ENCODE measurements around the gene PLEKHA1. TPM values are rescaled to one million over a fixed set of nuclear protein-coding genes. Genes with fewer than 3 reads are reported as not detected.

Gene PLEKHA1
- total and polyA plus RNA-seq, 2 of the 13 experiments (the other 11 are each of a cell fraction or from before 2014, with no cell fraction given) = 32.2 to 53.3 TPM

DNA sequence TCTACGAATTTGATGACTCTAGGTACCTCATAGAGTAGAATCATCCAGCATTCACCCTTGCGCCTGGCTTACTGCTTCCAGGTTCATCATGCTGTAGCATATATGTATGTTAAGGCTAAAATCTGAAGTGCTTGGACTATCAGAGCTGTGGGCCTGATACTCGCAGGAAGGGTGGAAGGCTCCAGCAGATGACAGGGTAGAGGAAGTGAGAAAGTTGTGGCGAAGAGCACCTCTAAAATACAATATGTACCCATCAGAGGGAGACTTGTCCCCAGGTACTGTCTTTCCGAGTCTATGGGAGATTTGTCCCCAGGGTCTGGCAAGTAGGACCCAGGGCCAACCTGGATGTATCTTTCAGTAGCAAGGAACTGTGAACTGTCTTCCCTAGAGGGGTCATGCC lies 48.1 kb upstream of the PLEKHA1 start:
- ATAC-seq (no peak), DNase-seq (ENCODE audit: low spot score) (no peak), FAIRE-seq (no peak)
- H3K36me3 ChIP-seq (replicated peaks in 1 of 2; ENCODE audit: control insufficient read depth in 1 of 2, insufficient read depth in 2 of 2, low read length in 2 of 2) = no peaks in the 10 kb centered on the region
- intact Hi-C loops (cut with micrococcal nuclease; ENCODE audit: unreplicated experiment) (no loop called here), in situ Hi-C loops (cut with HindIII; ENCODE audit: extremely low pct_ligation_motif_present, low pct_unique_long_range_greater_than_20kb) (no loop called here)
- no peak overlapping the region for H3K4me2 ChIP-seq (ENCODE audit: low read depth, low read length)
- no peaks in the 10 kb centered on the region for H4K20me1 ChIP-seq (ENCODE audit: insufficient read depth, low read length)
- no peak overlapping the region for H3K9ac ChIP-seq (ENCODE audit: insufficient read depth, low read depth, low read length)
- H3K9me3 ChIP-seq (ENCODE audit: low read length) = no peaks in the 10 kb centered on the region
- TF ChIP-seq, protein P1, sequence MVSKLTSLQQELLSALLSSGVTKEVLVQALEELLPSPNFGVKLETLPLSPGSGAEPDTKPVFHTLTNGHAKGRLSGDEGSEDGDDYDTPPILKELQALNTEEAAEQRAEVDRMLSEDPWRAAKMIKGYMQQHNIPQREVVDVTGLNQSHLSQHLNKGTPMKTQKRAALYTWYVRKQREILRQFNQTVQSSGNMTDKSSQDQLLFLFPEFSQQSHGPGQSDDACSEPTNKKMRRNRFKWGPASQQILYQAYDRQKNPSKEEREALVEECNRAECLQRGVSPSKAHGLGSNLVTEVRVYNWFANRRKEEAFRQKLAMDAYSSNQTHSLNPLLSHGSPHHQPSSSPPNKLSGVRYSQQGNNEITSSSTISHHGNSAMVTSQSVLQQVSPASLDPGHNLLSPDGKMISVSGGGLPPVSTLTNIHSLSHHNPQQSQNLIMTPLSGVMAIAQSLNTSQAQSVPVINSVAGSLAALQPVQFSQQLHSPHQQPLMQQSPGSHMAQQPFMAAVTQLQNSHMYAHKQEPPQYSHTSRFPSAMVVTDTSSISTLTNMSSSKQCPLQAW (CRISPR knock-in tag; IDR thresholded peaks at IDR 0.05) = no peak
- TF ChIP-seq ARID2 (CRISPR knock-in tag; IDR thresholded peaks at IDR 0.05; ENCODE audit: borderline replicate concordance) = no peak
- no peak for TF ChIP-seq REL (CRISPR knock-in tag; conservative IDR thresholded peaks at IDR 0.05)
- TF ChIP-seq, protein P2, sequence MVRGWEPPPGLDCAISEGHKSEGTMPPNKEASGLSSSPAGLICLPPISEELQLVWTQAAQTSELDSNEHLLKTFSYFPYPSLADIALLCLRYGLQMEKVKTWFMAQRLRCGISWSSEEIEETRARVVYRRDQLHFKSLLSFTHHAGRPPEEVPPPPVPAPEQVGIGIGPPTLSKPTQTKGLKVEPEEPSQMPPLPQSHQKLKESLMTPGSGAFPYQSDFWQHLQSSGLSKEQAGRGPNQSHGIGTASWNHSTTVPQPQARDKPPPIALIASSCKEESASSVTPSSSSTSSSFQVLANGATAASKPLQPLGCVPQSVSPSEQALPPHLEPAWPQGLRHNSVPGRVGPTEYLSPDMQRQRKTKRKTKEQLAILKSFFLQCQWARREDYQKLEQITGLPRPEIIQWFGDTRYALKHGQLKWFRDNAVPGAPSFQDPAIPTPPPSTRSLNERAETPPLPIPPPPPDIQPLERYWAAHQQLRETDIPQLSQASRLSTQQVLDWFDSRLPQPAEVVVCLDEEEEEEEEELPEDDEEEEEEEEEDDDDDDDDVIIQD (CRISPR knock-in tag; IDR thresholded peaks at IDR 0.05; ENCODE audit: low read depth) = no peak
- no peak for TF ChIP-seq ZNF34 (CRISPR knock-in tag; IDR thresholded peaks at IDR 0.05; ENCODE audit: borderline replicate concordance)
- no peak for TF ChIP-seq NR2F6 (IDR thresholded peaks at IDR 0.05)
- no peak for TF ChIP-seq NR2F6 (CRISPR knock-in tag; IDR thresholded peaks at IDR 0.05)
- no peak for TF ChIP-seq RBM39 (IDR thresholded peaks at IDR 0.05; ENCODE audit: low read depth, low read length, poor library complexity, severe bottlenecking)
- TF ChIP-seq, protein P3, sequence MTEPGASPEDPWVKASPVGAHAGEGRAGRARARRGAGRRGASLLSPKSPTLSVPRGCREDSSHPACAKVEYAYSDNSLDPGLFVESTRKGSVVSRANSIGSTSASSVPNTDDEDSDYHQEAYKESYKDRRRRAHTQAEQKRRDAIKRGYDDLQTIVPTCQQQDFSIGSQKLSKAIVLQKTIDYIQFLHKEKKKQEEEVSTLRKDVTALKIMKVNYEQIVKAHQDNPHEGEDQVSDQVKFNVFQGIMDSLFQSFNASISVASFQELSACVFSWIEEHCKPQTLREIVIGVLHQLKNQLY (CRISPR knock-in tag; IDR thresholded peaks at IDR 0.05) = no peak
- TF ChIP-seq ZNF547 (CRISPR knock-in tag; IDR thresholded peaks at IDR 0.05) = no peak
- TF ChIP-seq KMT2B (CRISPR knock-in tag; IDR thresholded peaks at IDR 0.05) = no peak
- no peak for TF ChIP-seq ZNF615 (CRISPR knock-in tag; IDR thresholded peaks at IDR 0.05; ENCODE audit: borderline replicate concordance)
- TF ChIP-seq ZNF329 (CRISPR knock-in tag; IDR thresholded peaks at IDR 0.05; ENCODE audit: low read depth) = no peak
- TF ChIP-seq GTF2F1 (IDR thresholded peaks at IDR 0.05; ENCODE audit: low read length) = no peak
- TF ChIP-seq, protein P4, sequence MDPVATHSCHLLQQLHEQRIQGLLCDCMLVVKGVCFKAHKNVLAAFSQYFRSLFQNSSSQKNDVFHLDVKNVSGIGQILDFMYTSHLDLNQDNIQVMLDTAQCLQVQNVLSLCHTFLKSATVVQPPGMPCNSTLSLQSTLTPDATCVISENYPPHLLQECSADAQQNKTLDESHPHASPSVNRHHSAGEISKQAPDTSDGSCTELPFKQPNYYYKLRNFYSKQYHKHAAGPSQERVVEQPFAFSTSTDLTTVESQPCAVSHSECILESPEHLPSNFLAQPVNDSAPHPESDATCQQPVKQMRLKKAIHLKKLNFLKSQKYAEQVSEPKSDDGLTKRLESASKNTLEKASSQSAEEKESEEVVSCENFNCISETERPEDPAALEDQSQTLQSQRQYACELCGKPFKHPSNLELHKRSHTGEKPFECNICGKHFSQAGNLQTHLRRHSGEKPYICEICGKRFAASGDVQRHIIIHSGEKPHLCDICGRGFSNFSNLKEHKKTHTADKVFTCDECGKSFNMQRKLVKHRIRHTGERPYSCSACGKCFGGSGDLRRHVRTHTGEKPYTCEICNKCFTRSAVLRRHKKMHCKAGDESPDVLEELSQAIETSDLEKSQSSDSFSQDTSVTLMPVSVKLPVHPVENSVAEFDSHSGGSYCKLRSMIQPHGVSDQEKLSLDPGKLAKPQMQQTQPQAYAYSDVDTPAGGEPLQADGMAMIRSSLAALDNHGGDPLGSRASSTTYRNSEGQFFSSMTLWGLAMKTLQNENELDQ (CRISPR knock-in tag; IDR thresholded peaks at IDR 0.05; ENCODE audit: borderline replicate concordance) = no peak
- TF ChIP-seq RAD51 (IDR thresholded peaks at IDR 0.05; ENCODE audit: borderline replicate concordance) = no peak
- no peak for TF ChIP-seq SRF (IDR thresholded peaks at IDR 0.05; ENCODE audit: low read depth, low read length)
- no peak for TF ChIP-seq KDM3A (CRISPR knock-in tag; IDR thresholded peaks at IDR 0.05; ENCODE audit: low read depth)
- TF ChIP-seq CCAR2 (optimal IDR thresholded peaks at IDR 0.05; ENCODE audit: low read depth, low read length) = no peak
- H3K79me2 ChIP-seq (ENCODE audit: insufficient read depth, low read length) = no peaks in the 10 kb centered on the region
- H3K27ac ChIP-seq (ENCODE audit: extremely low read length, insufficient read depth, low read length) = no peak overlapping the region
- WGBS (ENCODE audit: low lambda C conversion rate) = 100% methylated on average over 5 of the region's 5 CpGs
- CTCF ChIA-PET (ENCODE audit: low intra/inter-chr PET ratio, low total read pairs) = no interaction called here
- peaks cover 38% of the 10 kb centered on the region for H3K4me1 ChIP-seq (ENCODE audit: insufficient read depth, low read length)
- no peaks in the 10 kb centered on the region for H3K27me3 ChIP-seq (ENCODE audit: control insufficient read depth in 1 of 2, insufficient read depth in 2 of 2, low read length in 2 of 2)
- BruUV-seq (replicated peaks) = no TSS peak
- POLR2A ChIA-PET = interaction anchor here (1.7 to 2.3 kb wide), 2 partner anchors 18 to 22 kb away, joined by 5 to 9 read pairs; no protein-coding TSS in a partner anchor
- H2AFZ ChIP-seq (ENCODE audit: low read length) = no peak overlapping the region
- H3K4me3 ChIP-seq (replicated peaks in 1 of 3; ENCODE audit: insufficient read depth in 1 of 3, low read depth in 2 of 3, low read length in 3 of 3) = no peak overlapping the region
